NCI-H1930 (cell line): ENCODE measurements around the gene EPC2.
A peak's percentile ranks its signal among the peaks of the same experiment; 100 is the strongest.
"Not testable (repeated sequence)": the region's sequence is repeated elsewhere in the genome, so short reads cannot be mapped to it uniquely, and the experiment has no call there.

Source experiments
- DNase-seq, 2 experiments: peaks; one replicate each; lab custom pipeline; 2025; lab: John Stamatoyannopoulos, UW

Gene EPC2

GRCh38 chr2:148640767-148641166, 3.8 kb upstream of the EPC2 start:
- no peak for DNase-seq

- DNase-seq = no peak
Observed at GRCh38 chr2:148642112-148642744, 2.3 kb upstream of the EPC2 start.

- no peak for DNase-seq
Observed at GRCh38 chr2:148642891-148643416, 1.6 kb upstream of the EPC2 start.

- DNase-seq = no peak
Observed at GRCh38 chr2:148643421-148643820, 1.1 kb upstream of the EPC2 start.

- DNase-seq = peak; percentile 83 to 90
Observed at GRCh38 chr2:148644883-148645538, 460 bp downstream of the EPC2 start.

GRCh38 chr2:148645539-148646230, 1.1 kb downstream of the EPC2 start:
- DNase-seq = peak; percentile 11 to 20

- DNase-seq = no peak
Observed at GRCh38 chr2:148646231-148646559, 1.6 kb downstream of the EPC2 start.

GRCh38 chr2:148647711-148648110, 3.2 kb downstream of the EPC2 start:
- DNase-seq = not testable (repeated sequence)

GRCh38 chr2:148649936-148650335, 5.4 kb downstream of the EPC2 start:
- no peak for DNase-seq

- no peak for DNase-seq
Observed at GRCh38 chr2:148650881-148651280, 6.3 kb downstream of the EPC2 start.

GRCh38 chr2:148651972-148652371, 7.4 kb downstream of the EPC2 start:
- no peak for DNase-seq

- DNase-seq = no peak
Observed at GRCh38 chr2:148653437-148653836, 8.9 kb downstream of the EPC2 start.

GRCh38 chr2:148654435-148654834, 9.9 kb downstream of the EPC2 start:
- no peak for DNase-seq

GRCh38 chr2:148656516-148656915, 12.0 kb downstream of the EPC2 start:
- peak in 1 of 2 experiments; percentile 22 for DNase-seq

- no peak for DNase-seq
Observed at GRCh38 chr2:148658807-148659722, 14.5 kb downstream of the EPC2 start.

GRCh38 chr2:148660999-148661398, 16.4 kb downstream of the EPC2 start:
- no peak for DNase-seq

- DNase-seq = not testable (repeated sequence)
Observed at GRCh38 chr2:148662332-148662731, 17.8 kb downstream of the EPC2 start.

GRCh38 chr2:148664229-148664628, 19.7 kb downstream of the EPC2 start:
- no peak for DNase-seq

GRCh38 chr2:148666555-148666954, 22.0 kb downstream of the EPC2 start:
- no peak for DNase-seq

GRCh38 chr2:148667113-148667836, 22.7 kb downstream of the EPC2 start:
- DNase-seq = no peak

GRCh38 chr2:148670773-148671172, 26.2 kb downstream of the EPC2 start:
- no peak for DNase-seq
